OCI-LY1 (cell line): ENCODE results near the gene P4HB.

Experiments used
- H2AFZ ChIP-seq: fragments of 200-600 bp; sonication (generic), shearing (Covaris generic); 2 replicates; pipeline ENCODE4 v1.6.0; 2014; ENCODE audit warnings: antibody characterized with exemption, mild to moderate bottlenecking, low read length
- H3F3A ChIP-seq: fragments of 200-600 bp; sonication (generic), shearing (Covaris generic); 2 replicates; pipeline ENCODE4 v1.6.0; 2014; ENCODE audit warnings: mild to moderate bottlenecking, antibody characterized with exemption, low read length, moderate library complexity; ENCODE audit not compliant: insufficient read depth
- H3K27ac ChIP-seq: fragments of 200-600 bp; sonication (generic); 2 replicates; pipeline ENCODE4 v1.5.1; 2014; ENCODE audit warnings: low read length, mixed run types, mild to moderate bottlenecking, low read depth; ENCODE audit not compliant: poor library complexity, severe bottlenecking
- H3K27me3 ChIP-seq: fragments of 200-600 bp; sonication (generic); 2 replicates; pipeline ENCODE4 v1.6.0; 2014; ENCODE audit warnings: antibody characterized with exemption, mild to moderate bottlenecking, low read length, moderate library complexity; ENCODE audit not compliant: insufficient read depth
- H3K36me3 ChIP-seq: fragments of 200-600 bp; sonication (generic); 2 replicates; pipeline ENCODE4 v1.6.1; 2014; ENCODE audit warnings: mild to moderate bottlenecking, antibody characterized with exemption, low read length, moderate library complexity, mixed read lengths; ENCODE audit not compliant: insufficient read depth
- H3K4me1 ChIP-seq: fragments of 200-600 bp; sonication (generic); 2 replicates; pipeline ENCODE4 v1.5.1; 2014; ENCODE audit warnings: mild to moderate bottlenecking, low read length, moderate library complexity; ENCODE audit not compliant: insufficient read depth, severe bottlenecking
- H3K4me2 ChIP-seq: fragments of 200-600 bp; sonication (generic), shearing (Covaris generic); 2 replicates; pipeline ENCODE4 v1.6.1; 2014; ENCODE audit warnings: low read length
- H3K4me3 ChIP-seq: fragments of 200-600 bp; sonication (generic); 2 replicates; pipeline ENCODE4 v1.5.1; 2014; ENCODE audit warnings: low read length, low read depth, mild to moderate bottlenecking, mixed read lengths; ENCODE audit not compliant: poor library complexity, severe bottlenecking
- H3K79me2 ChIP-seq: fragments of 200-600 bp; shearing (Covaris generic); 2 replicates; pipeline ENCODE4 v1.6.1; 2016; ENCODE audit warnings: mixed run types, low read length, mixed read lengths; ENCODE audit not compliant: insufficient read depth
- H3K9ac ChIP-seq: fragments of 200-600 bp; sonication (generic), shearing (Covaris generic); 2 replicates; pipeline ENCODE4 v1.6.1; 2014; ENCODE audit warnings: mild to moderate bottlenecking, low read length, mixed read lengths
- H3K9me2 ChIP-seq: fragments of 200-600 bp; sonication (generic), shearing (Covaris generic); 2 replicates; pipeline ENCODE4 v1.6.1; 2014; ENCODE audit warnings: low read depth, mild to moderate bottlenecking, low read length, mixed read lengths
- H3K9me3 ChIP-seq: fragments of 200-600 bp; shearing (Covaris generic); 2 replicates; pipeline ENCODE4 v1.6.1; 2014; ENCODE audit warnings: low read length, mixed read lengths
- H4K20me1 ChIP-seq: fragments of 200-600 bp; sonication (generic), shearing (Covaris generic); 2 replicates; pipeline ENCODE4 v1.6.0; 2016; ENCODE audit warnings: mild to moderate bottlenecking, low read length; ENCODE audit not compliant: insufficient read depth
- CTCF ChIP-seq: fragments of 200-600 bp; sonication (generic), shearing (Covaris generic); IDR thresholded peaks from 2 replicates; pipeline ENCODE4 v1.5.1; 2017; ENCODE audit warnings: mild to moderate bottlenecking, antibody characterized with exemption, low read length, moderate library complexity, mixed read lengths
- EZH2 ChIP-seq: fragments of 200-600 bp; sonication (generic), shearing (Covaris generic); IDR thresholded peaks from 2 replicates; pipeline ENCODE4 v1.8.0; 2017; ENCODE audit warnings: borderline replicate concordance, mixed run types, mild to moderate bottlenecking, antibody characterized with exemption, low read length, moderate library complexity, mixed read lengths

The P4HB gene

GRCh38 chr17:81860756-81861568, 627 bp upstream of the P4HB start:
- Histone ChIP-seq H3K27me3 (no peaks in the 10 kb centered on the region), H2AFZ (no peak overlapping the region), H3K4me2 (peak overlapping the region; percentile 59), H3K4me3 (peak overlapping the region; percentile 66), H3K4me1 (peaks cover 43% of the 10 kb centered on the region), H3K79me2 (peaks cover 32% of the 10 kb centered on the region), H3K9ac (peak overlapping the region; percentile 67), H3K36me3 (peaks cover 54% of the 10 kb centered on the region), H3F3A (no peaks in the 10 kb centered on the region), H3K27ac (peak overlapping the region; percentile 47), H4K20me1 (no peaks in the 10 kb centered on the region), H3K9me3 (no peaks in the 10 kb centered on the region), H3K9me2 (no peaks in the 10 kb centered on the region)
- TF ChIP-seq EZH2 (no peak), CTCF (no peak)

GRCh38 chr17:81858967-81859905, 1.1 kb downstream of the P4HB start:
- Histone ChIP-seq H3K9ac (peak overlapping the region; percentile 99), H3K9me3 (no peaks in the 10 kb centered on the region), H3K4me2 (peak overlapping the region; percentile 98), H3K27me3 (no peaks in the 10 kb centered on the region), H3K27ac (no peak overlapping the region), H2AFZ (no peak overlapping the region), H3F3A (no peaks in the 10 kb centered on the region), H3K4me1 (peaks cover 36% of the 10 kb centered on the region), H3K4me3 (peak overlapping the region; percentile 98), H3K9me2 (no peaks in the 10 kb centered on the region), H3K36me3 (peaks cover 62% of the 10 kb centered on the region), H3K79me2 (peaks cover 32% of the 10 kb centered on the region), H4K20me1 (no peaks in the 10 kb centered on the region)
- no peak for TF ChIP-seq EZH2
- no peak for TF ChIP-seq CTCF

- no peaks in the 10 kb centered on the region for H3K27me3 ChIP-seq
- H3K4me2 ChIP-seq: peak overlapping the region; percentile 98
- H3K9ac ChIP-seq: no peak overlapping the region; the same call in 1 of the 2 replicates
- H3K4me3 ChIP-seq: peak overlapping the region; percentile 98
- no peaks in the 10 kb centered on the region for H3F3A ChIP-seq
- no peak for TF ChIP-seq EZH2
- H3K27ac ChIP-seq: no peak overlapping the region
- no peaks in the 10 kb centered on the region for H3K9me2 ChIP-seq
- H2AFZ ChIP-seq: no peak overlapping the region
- H3K79me2 ChIP-seq: peaks cover 32% of the 10 kb centered on the region
- H3K9me3 ChIP-seq: no peaks in the 10 kb centered on the region
- no peaks in the 10 kb centered on the region for H4K20me1 ChIP-seq
- H3K4me1 ChIP-seq: peaks cover 36% of the 10 kb centered on the region
- peaks cover 64% of the 10 kb centered on the region for H3K36me3 ChIP-seq
Observed at GRCh38 chr17:81858170-81858966, 2.0 kb downstream of the P4HB start.
